HepG2 (cell line): ENCODE measurements around the gene SLC9C2. TPM values are rescaled to one million over a fixed set of nuclear protein-coding genes. Genes with fewer than 3 reads are reported as not detected.
"Not testable (repeated sequence)": the region's sequence is repeated elsewhere in the genome, so short reads cannot be mapped to it uniquely, and the experiment has no call there.

ENCODE experiments used
- FOXJ3 ChIP-seq: sonication (generic); formaldehyde crosslinking; IDR thresholded peaks from 2 replicates; pipeline ENCODE4 v1.4.0; 2020; ENCODE audit warnings: missing genetic modification reagents, mild to moderate bottlenecking, borderline replicate concordance
- FOXP1 ChIP-seq, 2 experiments: fragments of 450-650 bp in 1 of 2; IDR thresholded peaks; 2 replicates each; pipeline ENCODE4 v1.6.1; 2017 to 2018; ENCODE audit warnings: antibody characterized with exemption in 1 of 2
- GABPA ChIP-seq, 2 experiments: IDR thresholded peaks; 2 replicates each; pipeline ENCODE4 v1.6.1; 2011 to 2016; ENCODE audit warnings: low read depth in 2 of 2, low read length in 1 of 2, missing biosample characterization in 1 of 2, missing genetic modification characterization in 1 of 2
- HNF4A ChIP-seq: sonication (generic); formaldehyde crosslinking; IDR thresholded peaks from 2 replicates; pipeline ENCODE4 v1.4.0; 2020; ENCODE audit warnings: missing genetic modification reagents
- IRF2 ChIP-seq: IDR thresholded peaks from 2 replicates; pipeline ENCODE4 v1.6.1; 2018; ENCODE audit warnings: missing genetic modification reagents, missing compliant biosample characterization
- PITX1 ChIP-seq: sonication (generic); formaldehyde crosslinking; IDR thresholded peaks from 2 replicates; pipeline ENCODE4 v1.5.1; 2020; ENCODE audit warnings: mild to moderate bottlenecking, missing genetic modification reagents
- REPIN1 ChIP-seq: sonication (generic); formaldehyde crosslinking; IDR thresholded peaks from 2 replicates; pipeline ENCODE4 v1.8.0; 2022; ENCODE audit warnings: missing genetic modification reagents, low read depth, mild to moderate bottlenecking, borderline replicate concordance
- SALL1 ChIP-seq: sonication (generic); formaldehyde crosslinking; IDR thresholded peaks from 2 replicates; pipeline ENCODE4 v1.8.0; 2022; ENCODE audit warnings: mild to moderate bottlenecking, missing genetic modification reagents
- SOX13 ChIP-seq, 3 experiments: fragments of 450-650 bp in 1 of 3; sonication (generic) in 1 of 3; formaldehyde crosslinking in 1 of 3; IDR thresholded peaks in 2 of 3; conservative IDR thresholded peaks in 1 of 3; 2 replicates each; pipeline versions ENCODE4 v1.5.0 to v1.6.1; 2016 to 2020; ENCODE audit warnings: antibody characterized with exemption in 1 of 3, mild to moderate bottlenecking in 1 of 3, missing compliant biosample characterization in 1 of 3, missing genetic modification reagents in 1 of 3, moderate library complexity in 1 of 3
- SP5 ChIP-seq: IDR thresholded peaks from 2 replicates; pipeline ENCODE4 v1.6.1; 2016; ENCODE audit warnings: low read depth, borderline replicate concordance
- ZFX ChIP-seq: sonication (generic); formaldehyde crosslinking; IDR thresholded peaks from 2 replicates; pipeline ENCODE4 v1.4.0; 2020; ENCODE audit warnings: mild to moderate bottlenecking, low read depth, missing genetic modification reagents, moderate library complexity
- ZNF746 ChIP-seq: sonication (generic); formaldehyde crosslinking; IDR thresholded peaks from 2 replicates; pipeline ENCODE4 v1.8.0; 2022; ENCODE audit warnings: mild to moderate bottlenecking, missing genetic modification reagents
- polyA plus RNA-seq, 8 experiments: library from polyadenylated mRNA; depleted of rRNA in 3 of 8; stranded (reverse) in 7 of 8; unstranded in 1 of 8; fragments of >200 nt; fragmentation: Illumina TruSeq in 4 of 8; extraction: Trizol in 4 of 8; gene quantifications; 2 replicates each; pipeline versions ENCODE4 v1.2.1 to v1.2.3, GENCODE V29; 2011 to 2016; ENCODE audit warnings: low read depth in 4 of 8, missing spikeins in 1 of 8, mixed read lengths in 1 of 8; ENCODE audit not compliant: insufficient read depth in 1 of 8
- total RNA-seq, 5 experiments: library from RNA; depleted of rRNA; stranded (reverse); fragments of >200 nt; fragmentation: Illumina TruSeq; extraction: Trizol; gene quantifications; 2 replicates each; pipeline ENCODE4 v1.2.3, GENCODE V29; 2016; ENCODE audit warnings: low read depth in 1 of 5
- TF ChIP-seq, protein P1 (sequence below), 2 experiments: sonication (generic) in 1 of 2; formaldehyde crosslinking in 1 of 2; IDR thresholded peaks; 2 replicates each; pipeline versions ENCODE4 v1.4.0 to v1.6.1; 2018 to 2020; ENCODE audit warnings: missing genetic modification reagents in 2 of 2, borderline replicate concordance in 1 of 2, low read depth in 1 of 2, mild to moderate bottlenecking in 1 of 2, missing biosample characterization in 1 of 2
- TF ChIP-seq, protein P2 (sequence below), 2 experiments: fragments of 450-650 bp in 1 of 2; sonication (generic) in 1 of 2; formaldehyde crosslinking in 1 of 2; IDR thresholded peaks; 2 replicates each; pipeline versions ENCODE4 v1.6.1 to v1.8.0; 2016 to 2022; ENCODE audit warnings: antibody characterized with exemption in 1 of 2, mild to moderate bottlenecking in 1 of 2, missing genetic modification reagents in 1 of 2

The SLC9C2 gene
- total and polyA plus RNA-seq, 2 of the 13 experiments (the other 11 are each of a cell fraction or from before 2014, with no cell fraction given): 0.03 TPM; not detected in 1

DNA sequence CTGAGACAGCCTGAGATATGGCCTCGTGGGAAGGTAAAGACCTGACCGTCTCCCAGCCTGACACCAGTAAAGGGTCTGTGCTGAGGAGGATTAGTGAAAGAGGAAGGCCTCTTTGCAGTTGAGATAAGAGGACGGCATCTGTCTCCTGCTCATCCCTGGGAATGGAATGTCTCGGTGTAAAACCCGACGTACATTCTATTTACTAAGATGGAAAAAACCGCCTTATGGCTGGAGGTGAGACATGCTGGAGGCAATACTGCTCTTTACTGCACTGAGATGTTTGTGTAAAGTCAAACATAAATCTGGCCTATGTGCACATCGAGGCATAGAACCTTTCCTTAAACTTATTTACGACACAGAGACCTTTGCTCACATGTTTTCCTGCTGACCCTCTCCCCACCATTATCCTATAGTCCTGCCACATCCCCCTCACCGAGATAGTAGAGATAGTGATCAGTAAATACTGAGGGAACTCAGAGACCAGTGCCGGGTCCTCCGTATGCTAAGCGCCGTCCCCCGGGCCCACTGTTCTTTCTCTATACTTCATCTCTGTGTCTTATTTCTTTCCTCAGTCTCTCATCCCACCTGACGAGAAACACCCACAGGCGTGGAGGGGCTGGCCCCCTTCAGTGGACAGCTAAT lies 128.0 kb downstream of the SLC9C2 start (continued):
- TF ChIP-seq, protein P1, sequence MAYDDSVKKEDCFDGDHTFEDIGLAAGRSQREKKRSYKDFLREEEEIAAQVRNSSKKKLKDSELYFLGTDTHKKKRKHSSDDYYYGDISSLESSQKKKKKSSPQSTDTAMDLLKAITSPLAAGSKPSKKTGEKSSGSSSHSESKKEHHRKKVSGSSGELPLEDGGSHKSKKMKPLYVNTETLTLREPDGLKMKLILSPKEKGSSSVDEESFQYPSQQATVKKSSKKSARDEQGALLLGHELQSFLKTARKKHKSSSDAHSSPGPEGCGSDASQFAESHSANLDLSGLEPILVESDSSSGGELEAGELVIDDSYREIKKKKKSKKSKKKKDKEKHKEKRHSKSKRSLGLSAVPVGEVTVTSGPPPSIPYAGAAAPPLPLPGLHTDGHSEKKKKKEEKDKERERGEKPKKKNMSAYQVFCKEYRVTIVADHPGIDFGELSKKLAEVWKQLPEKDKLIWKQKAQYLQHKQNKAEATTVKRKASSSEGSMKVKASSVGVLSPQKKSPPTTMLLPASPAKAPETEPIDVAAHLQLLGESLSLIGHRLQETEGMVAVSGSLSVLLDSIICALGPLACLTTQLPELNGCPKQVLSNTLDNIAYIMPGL (CRISPR knock-in tag; IDR thresholded peaks at IDR 0.05; ENCODE audit: borderline replicate concordance in 1 of 2, low read depth in 1 of 2): 0 out of 4 replicates have a peak, but pooled peaks of 1 of the 2 experiments have one; percentile 23
- TF ChIP-seq ZFX (CRISPR knock-in tag): peak; percentile 69; the same call in 1 of the 2 replicates
- not testable (repeated sequence) for TF ChIP-seq FOXP1 (IDR thresholded peaks at IDR 0.05); SOX13 (IDR thresholded peaks at IDR 0.05); GABPA (IDR thresholded peaks at IDR 0.05; ENCODE audit: low read depth, low read length)
- TF ChIP-seq FOXP1 (CRISPR knock-in tag; IDR thresholded peaks at IDR 0.05): peak; percentile 48; the same call in 1 of the 2 replicates
- TF ChIP-seq PITX1 (CRISPR knock-in tag): peak; percentile 16; the same call in 1 of the 2 replicates
- peak; percentile 34; the same call in 1 of the 2 replicates for TF ChIP-seq ZNF746 (CRISPR knock-in tag)
- TF ChIP-seq SOX13 (CRISPR knock-in tag; conservative IDR thresholded peaks at IDR 0.05 in 1 of 2, IDR thresholded peaks at IDR 0.05 in 1 of 2): peak in 1 of 2 experiments; percentile 50; a peak in 1 of 4 replicates
- TF ChIP-seq REPIN1: 0 out of 2 replicates have a peak, but pooled peaks have one; percentile 35
- TF ChIP-seq GABPA (CRISPR knock-in tag; IDR thresholded peaks at IDR 0.05; ENCODE audit: low read depth): 0 out of 2 replicates have a peak, but pooled peaks have one; percentile 35
- peak; percentile 55 for TF ChIP-seq HNF4A (CRISPR knock-in tag)
- TF ChIP-seq, protein P2, sequence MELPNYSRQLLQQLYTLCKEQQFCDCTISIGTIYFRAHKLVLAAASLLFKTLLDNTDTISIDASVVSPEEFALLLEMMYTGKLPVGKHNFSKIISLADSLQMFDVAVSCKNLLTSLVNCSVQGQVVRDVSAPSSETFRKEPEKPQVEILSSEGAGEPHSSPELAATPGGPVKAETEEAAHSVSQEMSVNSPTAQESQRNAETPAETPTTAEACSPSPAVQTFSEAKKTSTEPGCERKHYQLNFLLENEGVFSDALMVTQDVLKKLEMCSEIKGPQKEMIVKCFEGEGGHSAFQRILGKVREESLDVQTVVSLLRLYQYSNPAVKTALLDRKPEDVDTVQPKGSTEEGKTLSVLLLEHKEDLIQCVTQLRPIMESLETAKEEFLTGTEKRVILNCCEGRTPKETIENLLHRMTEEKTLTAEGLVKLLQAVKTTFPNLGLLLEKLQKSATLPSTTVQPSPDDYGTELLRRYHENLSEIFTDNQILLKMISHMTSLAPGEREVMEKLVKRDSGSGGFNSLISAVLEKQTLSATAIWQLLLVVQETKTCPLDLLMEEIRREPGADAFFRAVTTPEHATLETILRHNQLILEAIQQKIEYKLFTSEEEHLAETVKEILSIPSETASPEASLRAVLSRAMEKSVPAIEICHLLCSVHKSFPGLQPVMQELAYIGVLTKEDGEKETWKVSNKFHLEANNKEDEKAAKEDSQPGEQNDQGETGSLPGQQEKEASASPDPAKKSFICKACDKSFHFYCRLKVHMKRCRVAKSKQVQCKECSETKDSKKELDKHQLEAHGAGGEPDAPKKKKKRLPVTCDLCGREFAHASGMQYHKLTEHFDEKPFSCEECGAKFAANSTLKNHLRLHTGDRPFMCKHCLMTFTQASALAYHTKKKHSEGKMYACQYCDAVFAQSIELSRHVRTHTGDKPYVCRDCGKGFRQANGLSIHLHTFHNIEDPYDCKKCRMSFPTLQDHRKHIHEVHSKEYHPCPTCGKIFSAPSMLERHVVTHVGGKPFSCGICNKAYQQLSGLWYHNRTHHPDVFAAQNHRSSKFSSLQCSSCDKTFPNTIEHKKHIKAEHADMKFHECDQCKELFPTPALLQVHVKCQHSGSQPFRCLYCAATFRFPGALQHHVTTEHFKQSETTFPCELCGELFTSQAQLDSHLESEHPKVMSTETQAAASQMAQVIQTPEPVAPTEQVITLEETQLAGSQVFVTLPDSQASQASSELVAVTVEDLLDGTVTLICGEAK (IDR thresholded peaks at IDR 0.05): not testable (repeated sequence)
- TF ChIP-seq, protein P2 (CRISPR knock-in tag; IDR thresholded peaks at IDR 0.05): 0 out of 2 replicates have a peak, but pooled peaks have one; percentile 21
- peak; percentile 14; the same call in 1 of the 2 replicates for TF ChIP-seq SALL1 (CRISPR knock-in tag)
- TF ChIP-seq FOXJ3 (CRISPR knock-in tag): peak; percentile 37; the same call in 1 of the 2 replicates
- 0 out of 2 replicates have a peak, but pooled peaks have one; percentile 20 for TF ChIP-seq SP5 (CRISPR knock-in tag)
- 0 out of 2 replicates have a peak, but pooled peaks have one; percentile 21 for TF ChIP-seq IRF2 (CRISPR knock-in tag)
